Measurements from ENCODE around the gene HAT1.

GRCh38 chr2:172013396-172013795, 91.1 kb downstream of the HAT1 start:
- TF ChIP-seq, protein P1, sequence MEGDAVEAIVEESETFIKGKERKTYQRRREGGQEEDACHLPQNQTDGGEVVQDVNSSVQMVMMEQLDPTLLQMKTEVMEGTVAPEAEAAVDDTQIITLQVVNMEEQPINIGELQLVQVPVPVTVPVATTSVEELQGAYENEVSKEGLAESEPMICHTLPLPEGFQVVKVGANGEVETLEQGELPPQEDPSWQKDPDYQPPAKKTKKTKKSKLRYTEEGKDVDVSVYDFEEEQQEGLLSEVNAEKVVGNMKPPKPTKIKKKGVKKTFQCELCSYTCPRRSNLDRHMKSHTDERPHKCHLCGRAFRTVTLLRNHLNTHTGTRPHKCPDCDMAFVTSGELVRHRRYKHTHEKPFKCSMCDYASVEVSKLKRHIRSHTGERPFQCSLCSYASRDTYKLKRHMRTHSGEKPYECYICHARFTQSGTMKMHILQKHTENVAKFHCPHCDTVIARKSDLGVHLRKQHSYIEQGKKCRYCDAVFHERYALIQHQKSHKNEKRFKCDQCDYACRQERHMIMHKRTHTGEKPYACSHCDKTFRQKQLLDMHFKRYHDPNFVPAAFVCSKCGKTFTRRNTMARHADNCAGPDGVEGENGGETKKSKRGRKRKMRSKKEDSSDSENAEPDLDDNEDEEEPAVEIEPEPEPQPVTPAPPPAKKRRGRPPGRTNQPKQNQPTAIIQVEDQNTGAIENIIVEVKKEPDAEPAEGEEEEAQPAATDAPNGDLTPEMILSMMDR (IDR thresholded peaks at IDR 0.05) = no peak
- no peak for TF ChIP-seq POLR2A (IDR thresholded peaks at IDR 0.05)
